Measurements from ENCODE around the gene POMT1. TPM values are rescaled to one million over a fixed set of nuclear protein-coding genes. Genes with fewer than 3 reads are reported as not detected.

Gene POMT1
- total and polyA plus RNA-seq, 2 of the 8 experiments (the other 6 are each of a cell fraction or from before 2014, with no cell fraction given) = 22.3 to 33.2 TPM

GRCh38 chr9:131478911-131479310 is 23.8 kb upstream of the POMT1 start:
- Histone ChIP-seq H3K79me2 (ENCODE audit: control insufficient read depth in 1 of 2, insufficient read depth in 2 of 2, low read length in 2 of 2) (peaks cover 0 to 17% of the 10 kb centered on the region in 2 experiments; a peak in 1 of 4 replicates), H3K23ac (ENCODE audit: insufficient read length) (no peak overlapping the region), H3K27ac (ENCODE audit: low read depth, low read length) (0 out of 2 replicates have a peak overlapping the region, but pooled peaks have one; percentile 14), H2BK5ac (ENCODE audit: low read depth, low read length) (no peak overlapping the region), H2BK12ac (ENCODE audit: low read depth, low read length) (no peak overlapping the region), H3K79me1 (ENCODE audit: low read depth, low read length) (peaks cover 10% of the 10 kb centered on the region; the same call in 1 of the 2 replicates), H3K14ac (ENCODE audit: insufficient read length) (no peak overlapping the region), H3K4me3 (ENCODE audit: extremely low read depth in 1 of 4, insufficient read depth in 2 of 4, low read depth in 3 of 4, low read length in 4 of 4) (no peak overlapping the region), H3K9me3 (ENCODE audit: insufficient read depth in 2 of 2, low read depth in 1 of 2, low read length in 1 of 2) (no peaks in the 10 kb centered on the region), H2BK15ac (ENCODE audit: low read length) (no peak overlapping the region), H3K4me1 (replicated peaks in 1 of 4; ENCODE audit: control insufficient read depth in 3 of 4, insufficient read depth in 4 of 4, low read length in 3 of 4) (no peaks in the 10 kb centered on the region), H3K36me3 (ENCODE audit: control insufficient read depth in 2 of 4, insufficient read depth in 4 of 4, low read length in 3 of 4) (peaks cover 68 to 95% (median 87%) of the 10 kb centered on the region in 4 experiments), H3K27me3 (replicated peaks in 1 of 4; ENCODE audit: control insufficient read depth in 3 of 4, extremely low read depth in 1 of 4, insufficient read depth in 3 of 4, low read length in 3 of 4) (no peaks in the 10 kb centered on the region), H2AK5ac (ENCODE audit: low read depth, low read length) (no peak overlapping the region), H3K23me2 (ENCODE audit: low read depth, low read length) (no peaks in the 10 kb centered on the region), H2AFZ (ENCODE audit: low read length) (no peak overlapping the region), H2BK120ac (replicated peaks; ENCODE audit: low read depth, low read length) (no peak overlapping the region), H3K4ac (replicated peaks; ENCODE audit: insufficient read length, low read depth, low read length) (no peak overlapping the region), H3K9ac (replicated peaks in 1 of 4; ENCODE audit: extremely low read depth in 1 of 4, low read depth in 3 of 4, low read length in 3 of 4) (no peak overlapping the region), H3K56ac (replicated peaks; ENCODE audit: insufficient read length, low read depth, low read length) (no peak overlapping the region), H4K5ac (ENCODE audit: insufficient read length, low read depth, low read length) (no peak overlapping the region), H4K8ac (ENCODE audit: extremely low read depth, insufficient read depth, low read length) (no peak overlapping the region), H3K4me2 (ENCODE audit: insufficient read depth in 1 of 2, low read depth in 2 of 2, low read length in 2 of 2) (no peak overlapping the region), H4K20me1 (replicated peaks in 1 of 2; ENCODE audit: control insufficient read depth in 1 of 2, insufficient read depth in 2 of 2, low read length in 2 of 2) (peaks cover 2 to 26% of the 10 kb centered on the region in 2 experiments), H2BK20ac (ENCODE audit: low read length) (no peak overlapping the region), H3K18ac (ENCODE audit: extremely low read depth, low read length) (no peak overlapping the region), H4K91ac (replicated peaks; ENCODE audit: insufficient read length, low read length) (no peak overlapping the region)
- no peak for FAIRE-seq
- ChIA-PET CTCF (ENCODE audit: partially characterized antibody) (interaction anchor here (0.6 to 3.5 kb wide), 11 partner anchors 8 to 389 kb away, joined by 3 to 17 read pairs (median 6); no protein-coding TSS in a partner anchor), POLR2A (ENCODE audit: partially characterized antibody) (no interaction called here)
- WGBS, 2 experiments (ENCODE audit: extremely low coverage in 1 of 2, insufficient coverage in 1 of 2, insufficient read length in 1 of 2, insufficient replicate concordance in 2 of 2, low coverage in 1 of 2, low lambda C conversion rate in 2 of 2, missing lambda C conversion rate in 1 of 2) = 92% methylated on average over 9 of the region's 10 CpGs; no CpG with 5 or more reads in 1 of the 2 experiments
- DNase-seq (ENCODE audit: low read depth in 1 of 2, low spot score in 2 of 2) = no peak
- no peak for TF ChIP-seq NRF1 (IDR thresholded peaks at IDR 0.05; ENCODE audit: low read depth, low read length)
- TF ChIP-seq HDAC2 (IDR thresholded peaks at IDR 0.05; ENCODE audit: borderline replicate concordance in 1 of 2, low read depth in 2 of 2, low read length in 2 of 2) = no peak
- TF ChIP-seq SRF (IDR thresholded peaks at IDR 0.05; ENCODE audit: low read depth, low read length) = no peak
- no peak for TF ChIP-seq CTCF (IDR thresholded peaks at IDR 0.05; ENCODE audit: control extremely low read depth in 1 of 3, insufficient read depth in 1 of 3, low read depth in 1 of 3, low read length in 3 of 3)
- no peak for TF ChIP-seq BRCA1 (IDR thresholded peaks at IDR 0.05; ENCODE audit: low read depth, low read length)
